K562 (cell line): ENCODE data around the gene SAT2. TPM values are rescaled to one million over a fixed set of nuclear protein-coding genes. Genes with fewer than 3 reads are reported as not detected.

Experiments
- CBFA2T2 ChIP-seq: fragments of 450-650 bp; conservative IDR thresholded peaks from 2 replicates; pipeline ENCODE4 v1.6.1; 2017; ENCODE audit warnings: mild to moderate bottlenecking
- CHCHD3 ChIP-seq: fragments of 250-450 bp; sonication (Bioruptor Pico); IDR thresholded peaks from 2 replicates; pipeline ENCODE4 v2.1.2; 2022; ENCODE audit warnings: mild to moderate bottlenecking
- ELF2 ChIP-seq: fragments of 250-450 bp; sonication (Bioruptor Pico); IDR thresholded peaks from 2 replicates; pipeline ENCODE4 v1.5.0; 2021; ENCODE audit warnings: mild to moderate bottlenecking
- FOXK2 ChIP-seq, 2 experiments: fragments of 450-650 bp; IDR thresholded peaks in 1 of 2; conservative IDR thresholded peaks in 1 of 2; 2 replicates each; pipeline ENCODE4 v1.6.1; 2016; ENCODE audit warnings: low read depth in 2 of 2, mild to moderate bottlenecking in 1 of 2
- HDAC1 ChIP-seq, 2 experiments: fragments of 450-650 bp; IDR thresholded peaks; 2 replicates each; pipeline ENCODE4 v1.6.1; 2016 to 2017; ENCODE audit warnings: inconsistent platforms in 1 of 2, mild to moderate bottlenecking in 1 of 2, moderate library complexity in 1 of 2
- HDAC6 ChIP-seq: IDR thresholded peaks from 2 replicates; pipeline ENCODE4 v1.6.1; 2012; ENCODE audit warnings: low read depth, mild to moderate bottlenecking, control low read depth, inconsistent platforms, low read length, moderate library complexity
- IRF2 ChIP-seq: sonication (generic); formaldehyde crosslinking; IDR thresholded peaks from 2 replicates; pipeline ENCODE4 v1.8.1; 2022; ENCODE audit warnings: mild to moderate bottlenecking, missing genetic modification reagents
- KLF13 ChIP-seq: fragments of 450-650 bp; IDR thresholded peaks from 2 replicates; pipeline ENCODE4 v1.6.1; 2016; ENCODE audit warnings: missing genetic modification characterization, low read depth, mild to moderate bottlenecking, missing compliant biosample characterization, moderate library complexity, borderline replicate concordance
- MECOM ChIP-seq: fragments of 250-450 bp; sonication (Bioruptor Pico); IDR thresholded peaks from 2 replicates; pipeline ENCODE4 v1.8.0; 2022; ENCODE audit warnings: inconsistent platforms
- MTF1 ChIP-seq: fragments of 250-450 bp; sonication (Bioruptor Pico); IDR thresholded peaks from 2 replicates; pipeline ENCODE4 v1.9.0; 2021; ENCODE audit warnings: moderate library complexity, mild to moderate bottlenecking, inconsistent platforms, borderline replicate concordance
- MXD1 ChIP-seq: fragments of 250-450 bp; sonication (Bioruptor Pico); IDR thresholded peaks from 2 replicates; pipeline ENCODE4 v1.8.0; 2021; ENCODE audit warnings: borderline replicate concordance, mild to moderate bottlenecking, moderate library complexity; ENCODE audit not compliant: poor library complexity, severe bottlenecking
- RBBP5 ChIP-seq: fragments of 200-600 bp; sonication (generic); IDR thresholded peaks from 2 replicates; pipeline ENCODE4 v1.6.1; 2012; ENCODE audit warnings: borderline replicate concordance, mild to moderate bottlenecking, low read length, control low read depth, inconsistent platforms; ENCODE audit not compliant: insufficient read depth, poor library complexity, severe bottlenecking
- RFX5 ChIP-seq: IDR thresholded peaks from 2 replicates; pipeline ENCODE4 v1.6.1; 2011; ENCODE audit warnings: low read depth, mild to moderate bottlenecking, improper control_type of control experiment, low read length
- TAF9B ChIP-seq: fragments of 450-650 bp; IDR thresholded peaks from 2 replicates; pipeline ENCODE4 v1.6.1; 2018; ENCODE audit warnings: mild to moderate bottlenecking; ENCODE audit not compliant: partially characterized antibody
- TCF3 ChIP-seq: sonication (generic); formaldehyde crosslinking; IDR thresholded peaks from 2 replicates; pipeline ENCODE4 v1.4.0; 2020; ENCODE audit warnings: mild to moderate bottlenecking, missing genetic modification reagents
- TEAD4 ChIP-seq, 2 experiments: sonication (generic) in 1 of 2; formaldehyde crosslinking in 1 of 2; IDR thresholded peaks; 2 replicates each; pipeline versions ENCODE4 v1.6.1 to v1.8.0; 2012 to 2022; ENCODE audit warnings: borderline replicate concordance in 1 of 2, inconsistent platforms in 1 of 2, low read length in 1 of 2, mild to moderate bottlenecking in 1 of 2, missing genetic modification reagents in 1 of 2
- ZMIZ1 ChIP-seq, 2 experiments: fragments of 150-350 bp in 1 of 2; IDR thresholded peaks; 2 replicates each; pipeline ENCODE4 v1.6.1; 2012 to 2016; ENCODE audit warnings: low read depth in 2 of 2, low read length in 2 of 2, mild to moderate bottlenecking in 1 of 2, moderate library complexity in 1 of 2
- ZNF3 ChIP-seq: fragments of 250-450 bp; sonication (Bioruptor Pico); IDR thresholded peaks from 2 replicates; pipeline ENCODE4 v1.5.0; 2021; ENCODE audit warnings: mild to moderate bottlenecking, moderate library complexity
- polyA plus RNA-seq, 8 experiments: library from polyadenylated mRNA; depleted of rRNA in 4 of 8; stranded (reverse) in 5 of 8; unstranded in 3 of 8; fragments of >200 nt; fragmentation: Nextera tagmentation in 2 of 8; fragmentation: Illumina TruSeq in 1 of 8; extraction: Ambion mirVana in 2 of 8; extraction: Trizol in 1 of 8; gene quantifications; 2 replicates each; pipeline versions ENCODE4 v1.2.1 to v1.2.3, GENCODE V29; 2011 to 2014; ENCODE audit warnings: inconsistent platforms in 1 of 8, missing spikeins in 1 of 8
- total RNA-seq, 7 experiments: library from RNA; depleted of rRNA in 6 of 7; stranded (reverse); fragments of >200 nt in 6 of 7; fragmentation: Illumina TruSeq in 2 of 7; extraction: Trizol in 2 of 7; gene quantifications; 2 replicates each; pipeline versions ENCODE4 v1.2.1 to v1.2.3, GENCODE V29; 2011 to 2021; ENCODE audit warnings: low replicate concordance in 1 of 7
- TF ChIP-seq, protein P1 (sequence below): fragments of 450-650 bp; formaldehyde crosslinking; IDR thresholded peaks from 2 replicates; pipeline ENCODE4 v1.4.0; 2022; ENCODE audit warnings: missing genetic modification characterization
- TF ChIP-seq, protein P2 (sequence below): fragments of 250-450 bp; sonication (Bioruptor Pico); IDR thresholded peaks from 2 replicates; pipeline ENCODE4 v1.4.0; 2020; ENCODE audit warnings: mild to moderate bottlenecking

SAT2 gene
- total and polyA plus RNA-seq, 9 of the 15 experiments (the other 6 are each of a cell fraction or from before 2014, with no cell fraction given) = 2.0 to 8.0 (median 5.3) TPM

DNA sequence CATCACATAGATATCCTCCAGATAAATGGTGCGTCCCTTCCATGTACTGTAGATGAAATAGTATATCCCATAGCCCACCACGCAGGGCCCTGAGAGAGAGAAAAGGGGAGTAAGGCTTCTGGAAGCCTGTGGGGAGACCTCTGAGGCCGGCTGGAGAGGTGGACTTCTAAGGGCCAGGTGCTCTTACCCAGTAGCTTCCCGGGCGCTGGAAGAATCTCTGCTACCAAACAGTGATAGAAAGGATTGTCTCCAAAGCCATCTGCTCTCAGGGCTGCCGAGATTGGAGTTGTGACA is 718 bp downstream of the SAT2 start (continued):
- TF ChIP-seq ZMIZ1 (IDR thresholded peaks at IDR 0.05; ENCODE audit: low read depth in 2 of 2, low read length in 2 of 2) (no peak), HDAC1 (IDR thresholded peaks at IDR 0.05) (peak in 1 of 2 experiments; percentile 67; a peak in 2 of 4 replicates), RBBP5 (no peak), MECOM (CRISPR knock-in tag) (no peak), TAF9B (no peak), ZNF3 (CRISPR knock-in tag) (no peak), MTF1 (CRISPR knock-in tag) (no peak), TCF3 (CRISPR knock-in tag) (peak; percentile 61), RFX5 (no peak), TEAD4 (IDR thresholded peaks at IDR 0.05; ENCODE audit: low read length) (peak; percentile 76), TEAD4 (CRISPR knock-in tag; IDR thresholded peaks at IDR 0.05; ENCODE audit: borderline replicate concordance) (no peak), ELF2 (CRISPR knock-in tag) (no peak), CHCHD3 (CRISPR knock-in tag) (no peak), IRF2 (CRISPR knock-in tag) (no peak), KLF13 (tag) (no peak), MXD1 (CRISPR knock-in tag) (no peak), FOXK2 (conservative IDR thresholded peaks at IDR 0.05 in 1 of 2, IDR thresholded peaks at IDR 0.05 in 1 of 2; ENCODE audit: low read depth in 2 of 2) (no peak), CBFA2T2 (peak; percentile 68), HDAC6 (no peak)
- TF ChIP-seq, protein P1, sequence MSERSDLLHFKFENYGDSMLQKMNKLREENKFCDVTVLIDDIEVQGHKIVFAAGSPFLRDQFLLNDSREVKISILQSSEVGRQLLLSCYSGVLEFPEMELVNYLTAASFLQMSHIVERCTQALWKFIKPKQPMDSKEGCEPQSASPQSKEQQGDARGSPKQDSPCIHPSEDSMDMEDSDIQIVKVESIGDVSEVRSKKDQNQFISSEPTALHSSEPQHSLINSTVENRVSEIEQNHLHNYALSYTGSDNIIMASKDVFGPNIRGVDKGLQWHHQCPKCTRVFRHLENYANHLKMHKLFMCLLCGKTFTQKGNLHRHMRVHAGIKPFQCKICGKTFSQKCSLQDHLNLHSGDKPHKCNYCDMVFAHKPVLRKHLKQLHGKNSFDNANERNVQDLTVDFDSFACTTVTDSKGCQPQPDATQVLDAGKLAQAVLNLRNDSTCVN (CRISPR knock-in tag) = no peak
- TF ChIP-seq, protein P2, sequence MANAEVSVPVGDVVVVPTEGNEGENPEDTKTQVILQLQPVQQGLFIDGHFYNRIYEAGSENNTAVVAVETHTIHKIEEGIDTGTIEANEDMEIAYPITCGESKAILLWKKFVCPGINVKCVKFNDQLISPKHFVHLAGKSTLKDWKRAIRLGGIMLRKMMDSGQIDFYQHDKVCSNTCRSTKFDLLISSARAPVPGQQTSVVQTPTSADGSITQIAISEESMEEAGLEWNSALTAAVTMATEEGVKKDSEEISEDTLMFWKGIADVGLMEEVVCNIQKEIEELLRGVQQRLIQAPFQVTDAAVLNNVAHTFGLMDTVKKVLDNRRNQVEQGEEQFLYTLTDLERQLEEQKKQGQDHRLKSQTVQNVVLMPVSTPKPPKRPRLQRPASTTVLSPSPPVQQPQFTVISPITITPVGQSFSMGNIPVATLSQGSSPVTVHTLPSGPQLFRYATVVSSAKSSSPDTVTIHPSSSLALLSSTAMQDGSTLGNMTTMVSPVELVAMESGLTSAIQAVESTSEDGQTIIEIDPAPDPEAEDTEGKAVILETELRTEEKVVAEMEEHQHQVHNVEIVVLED = no peak
